Activated naive CD4-positive, alpha-beta T cell treated with Interleukin-2 at 50 U/mL for 16 hours (primary cell): ENCODE measurements around the gene C1orf105.
A peak's percentile ranks its signal among the peaks of the same experiment; 100 is the strongest.
"Not testable (repeated sequence)": the region's sequence is repeated elsewhere in the genome, so short reads cannot be mapped to it uniquely, and the experiment has no call there.

ENCODE experiments used
- DNase-seq: peaks from one replicate; pipeline ENCODE4 v3.0.0-alpha.2; 2020

The C1orf105 gene

GRCh38 chr1:172420385-172420784 lies at the start of gene C1orf105:
Gene C1orf105, plus strand, starts transcription at chr1:172420685. Its CDS starts 201 bp downstream, at chr1:172420886.
- no peak for DNase-seq

GRCh38 chr1:172371646-172372045 lies 48.8 kb upstream of the C1orf105 start:
- not testable (repeated sequence) for DNase-seq

- no peak for DNase-seq
Measured at GRCh38 chr1:172373864-172374263, 46.6 kb upstream of the C1orf105 start.

- no peak for DNase-seq
Measured at GRCh38 chr1:172375211-172375631, 45.3 kb upstream of the C1orf105 start.

- DNase-seq, result no peak
Measured at GRCh38 chr1:172376431-172376830, 44.1 kb upstream of the C1orf105 start.

GRCh38 chr1:172377565-172377964 lies 42.9 kb upstream of the C1orf105 start:
- no peak for DNase-seq

- DNase-seq, result no peak
Measured at GRCh38 chr1:172378109-172378760, 42.2 kb upstream of the C1orf105 start.

GRCh38 chr1:172380441-172381244 lies 39.8 kb upstream of the C1orf105 start:
- peak; percentile 12 for DNase-seq

GRCh38 chr1:172381946-172382345 lies 38.5 kb upstream of the C1orf105 start:
- DNase-seq, result no peak

- DNase-seq, result no peak
Measured at GRCh38 chr1:172382406-172382805, 38.1 kb upstream of the C1orf105 start.

- DNase-seq, result no peak
Measured at GRCh38 chr1:172382990-172383389, 37.5 kb upstream of the C1orf105 start.

- DNase-seq, result no peak
Measured at GRCh38 chr1:172383536-172383935, 36.9 kb upstream of the C1orf105 start.

- no peak for DNase-seq
Measured at GRCh38 chr1:172384656-172385055, 35.8 kb upstream of the C1orf105 start.

GRCh38 chr1:172386046-172386445 lies 34.4 kb upstream of the C1orf105 start:
- DNase-seq, result no peak

GRCh38 chr1:172388490-172388889 lies 32.0 kb upstream of the C1orf105 start:
- no peak for DNase-seq

- DNase-seq, result no peak
Measured at GRCh38 chr1:172390301-172390682, 30.2 kb upstream of the C1orf105 start.

- DNase-seq, result no peak
Measured at GRCh38 chr1:172390683-172391551, 29.6 kb upstream of the C1orf105 start.

GRCh38 chr1:172391976-172392375 lies 28.5 kb upstream of the C1orf105 start:
- DNase-seq, result no peak

- no peak for DNase-seq
Measured at GRCh38 chr1:172393354-172393753, 27.1 kb upstream of the C1orf105 start.

- peak; percentile 68 for DNase-seq
Measured at GRCh38 chr1:172394141-172394751, 26.2 kb upstream of the C1orf105 start.

GRCh38 chr1:172394811-172395210 lies 25.7 kb upstream of the C1orf105 start:
- no peak for DNase-seq

- DNase-seq, result no peak
Measured at GRCh38 chr1:172395576-172395975, 24.9 kb upstream of the C1orf105 start.

- no peak for DNase-seq
Measured at GRCh38 chr1:172397221-172397620, 23.3 kb upstream of the C1orf105 start.
